GM23248 (cell line): Measurements from ENCODE around the gene PRXL2A.

Source experiments
- EZH2 ChIP-seq: fragments of 200-600 bp; sonication (generic); IDR thresholded peaks from 2 replicates; pipeline ENCODE4 v1.6.1; 2018; ENCODE audit warnings: antibody characterized with exemption, mild to moderate bottlenecking; ENCODE audit not compliant: insufficient read depth, poor library complexity, severe bottlenecking
- EZH2phosphoT487 ChIP-seq: fragments of 200-600 bp; sonication (generic); IDR thresholded peaks from 2 replicates; pipeline ENCODE4 v1.6.1; 2018; ENCODE audit warnings: antibody characterized with exemption, moderate library complexity, mild to moderate bottlenecking, low read depth; ENCODE audit not compliant: insufficient read depth

GRCh38 chr10:80397014-80397413 is 11.3 kb upstream of the PRXL2A start:
- TF ChIP-seq EZH2 = no peak
- no peak for TF ChIP-seq EZH2phosphoT487
